IMR-90 (cell line): ENCODE data around the gene PIGC. TPM values are rescaled to one million over a fixed set of nuclear protein-coding genes. Genes with fewer than 3 reads are reported as not detected.

Experiments used
- ATAC-seq: fragments of 200-7000 bp; cut with Tn5 transposase; 2 replicates; pipeline ENCODE4 v1.9.1; 2020; ENCODE audit warnings: low read depth, mild to moderate bottlenecking, moderate library complexity
- BruUV-seq: library from RNA; stranded (reverse); fragments of 400-500 nt; replicated peaks from 2 replicates; lab custom pipeline; 2021; lab: Mats Ljungman, UMichigan
- CTCF ChIA-PET: fragments of 300-600 bp; formaldehyde crosslinking; extraction: SDS; loops from one replicate; lab custom pipeline; 2021; ENCODE audit warnings: antibody characterized with exemption; lab: Yijun Ruan, JAX
- POLR2A ChIA-PET: fragments of 300-600 bp; sonication (Branson Sonifier 250); formaldehyde crosslinking; loops from one replicate; lab custom pipeline; 2022; ENCODE audit warnings: antibody characterized with exemption; ENCODE audit not compliant: unreplicated experiment; lab: Charles Lee
- DNase-seq: peaks from one replicate; pipeline ENCODE4 v3.0.0; 2013
- H2AFZ ChIP-seq: replicated peaks from 2 replicates; pipeline ENCODE3; 2013; ENCODE audit warnings: low read length, mild to moderate bottlenecking; ENCODE audit not compliant: poor library complexity
- H2AK5ac ChIP-seq: 2 replicates; pipeline ENCODE4 v1.6.1; 2013; ENCODE audit warnings: low read depth, low read length, inconsistent platforms
- H2AK9ac ChIP-seq: replicated peaks from 2 replicates; pipeline ENCODE3; 2013; ENCODE audit warnings: mild to moderate bottlenecking, low read depth, low read length, moderate library complexity; ENCODE audit not compliant: poor library complexity
- H2BK120ac ChIP-seq: 2 replicates; pipeline ENCODE4 v1.6.1; 2013; ENCODE audit warnings: low read depth, low read length, inconsistent platforms
- H2BK15ac ChIP-seq: 3 replicates; pipeline ENCODE4 v1.6.1; 2013; ENCODE audit warnings: low read depth, low read length, inconsistent platforms
- H2BK20ac ChIP-seq: 2 replicates; pipeline ENCODE4 v1.6.1; 2013; ENCODE audit warnings: low read depth, mild to moderate bottlenecking, inconsistent platforms, low read length, moderate library complexity
- H2BK5ac ChIP-seq: 2 replicates; pipeline ENCODE4 v1.6.1; 2013; ENCODE audit warnings: mild to moderate bottlenecking, low read depth, low read length, inconsistent platforms; ENCODE audit not compliant: poor library complexity, severe bottlenecking
- H3K14ac ChIP-seq: replicated peaks from 2 replicates; pipeline ENCODE4 v1.6.1; 2013; ENCODE audit warnings: low read depth, low read length, inconsistent platforms
- H3K18ac ChIP-seq: 2 replicates; pipeline ENCODE4 v1.6.1; 2013; ENCODE audit warnings: low read depth, low read length, control low read depth
- H3K23ac ChIP-seq: 2 replicates; pipeline ENCODE4 v1.6.1; 2013; ENCODE audit warnings: low read depth, low read length, inconsistent platforms
- H3K27ac ChIP-seq: 2 replicates; pipeline ENCODE4 v1.5.1; 2013; ENCODE audit warnings: mild to moderate bottlenecking, control low read depth, low read length; ENCODE audit not compliant: insufficient read depth
- H3K27me3 ChIP-seq: 2 replicates; pipeline ENCODE4 v1.6.1; 2013; ENCODE audit warnings: low read length; ENCODE audit not compliant: control insufficient read depth, insufficient read depth
- H3K36me3 ChIP-seq: 2 replicates; pipeline ENCODE4 v1.6.1; 2013; ENCODE audit warnings: low read length, mixed read lengths; ENCODE audit not compliant: control insufficient read depth, insufficient read depth
- H3K4ac ChIP-seq: 2 replicates; pipeline ENCODE4 v1.6.1; 2013; ENCODE audit warnings: low read depth, low read length, inconsistent platforms
- H3K4me1 ChIP-seq: 2 replicates; pipeline ENCODE4 v1.6.1; 2013; ENCODE audit warnings: low read length, mixed read lengths; ENCODE audit not compliant: control insufficient read depth, insufficient read depth
- H3K4me2 ChIP-seq: 2 replicates; pipeline ENCODE4 v1.6.1; 2013; ENCODE audit warnings: low read depth, mild to moderate bottlenecking, control low read depth, low read length, moderate library complexity
- H3K4me3 ChIP-seq: 2 replicates; pipeline ENCODE4 v1.5.1; 2013; ENCODE audit warnings: low read depth, mild to moderate bottlenecking, control low read depth, low read length, moderate library complexity; ENCODE audit not compliant: insufficient read depth
- H3K56ac ChIP-seq: 2 replicates; pipeline ENCODE4 v1.6.1; 2013; ENCODE audit warnings: low read length, inconsistent platforms; ENCODE audit not compliant: insufficient read depth; ENCODE audit errors: extremely low read depth
- H3K79me1 ChIP-seq, 2 experiments: 2 replicates each; pipeline ENCODE4 v1.6.1; 2013; ENCODE audit warnings: low read length in 2 of 2, inconsistent platforms in 1 of 2, low read depth in 1 of 2
- H3K9ac ChIP-seq: 2 replicates; pipeline ENCODE4 v1.6.1; 2013; ENCODE audit warnings: low read depth, low read length, control low read depth
- H3K9me1 ChIP-seq: 2 replicates; pipeline ENCODE4 v1.6.1; 2013; ENCODE audit warnings: low read length, inconsistent platforms; ENCODE audit not compliant: insufficient read depth
- H3K9me3 ChIP-seq: 2 replicates; pipeline ENCODE4 v1.6.1; 2013; ENCODE audit warnings: low read length; ENCODE audit not compliant: control insufficient read depth, insufficient read depth
- H4K20me1 ChIP-seq: 2 replicates; pipeline ENCODE4 v1.6.1; 2013; ENCODE audit warnings: low read length, inconsistent platforms; ENCODE audit not compliant: insufficient read depth
- H4K5ac ChIP-seq: 2 replicates; pipeline ENCODE4 v1.6.1; 2013; ENCODE audit warnings: mild to moderate bottlenecking, low read depth, low read length, control low read depth
- H4K8ac ChIP-seq, 2 experiments: 2 replicates each; pipeline ENCODE4 v1.6.1; 2013; ENCODE audit warnings: low read depth in 2 of 2, low read length in 2 of 2, control low read depth in 1 of 2, inconsistent platforms in 1 of 2
- H4K91ac ChIP-seq: 2 replicates; pipeline ENCODE4 v1.6.1; 2013; ENCODE audit warnings: low read depth, low read length, inconsistent platforms; ENCODE audit not compliant: insufficient read depth
- BHLHE40 ChIP-seq: fragments of 150-350 bp; IDR thresholded peaks from 2 replicates; pipeline ENCODE4 v1.6.1; 2016; ENCODE audit warnings: mild to moderate bottlenecking, low read depth, low read length
- CEBPB ChIP-seq: IDR thresholded peaks from 2 replicates; pipeline ENCODE4 v1.6.1; 2012; ENCODE audit warnings: low read depth, low read length, improper control_type of control experiment
- CHD1 ChIP-seq: IDR thresholded peaks from 2 replicates; pipeline ENCODE4 v1.6.1; 2012; ENCODE audit warnings: low read depth, low read length, improper control_type of control experiment
- FOS ChIP-seq: fragments of 150-350 bp; IDR thresholded peaks from 2 replicates; pipeline ENCODE4 v1.6.1; 2016; ENCODE audit warnings: low read depth, low read length
- MAFK ChIP-seq: IDR thresholded peaks from 2 replicates; pipeline ENCODE4 v1.6.1; 2012; ENCODE audit warnings: low read depth, low read length, improper control_type of control experiment
- MAZ ChIP-seq: IDR thresholded peaks from 2 replicates; pipeline ENCODE4 v1.6.1; 2012; ENCODE audit warnings: low read depth, mild to moderate bottlenecking, low read length, improper control_type of control experiment, moderate library complexity, borderline replicate concordance
- MXI1 ChIP-seq: IDR thresholded peaks from 2 replicates; pipeline ENCODE4 v1.6.1; 2012; ENCODE audit warnings: low read depth, mild to moderate bottlenecking, low read length, moderate library complexity, borderline replicate concordance
- NFE2L2 ChIP-seq: fragments of 150-350 bp; IDR thresholded peaks from 2 replicates; pipeline ENCODE4 v1.6.1; 2016; ENCODE audit warnings: low read depth, mild to moderate bottlenecking, low read length
- POLR2A ChIP-seq: IDR thresholded peaks from 2 replicates; pipeline ENCODE4 v1.6.1; 2012; ENCODE audit warnings: mild to moderate bottlenecking, low read depth, low read length
- RAD21 ChIP-seq: IDR thresholded peaks from 2 replicates; pipeline ENCODE4 v1.6.1; 2012; ENCODE audit warnings: low read length, improper control_type of control experiment
- RCOR1 ChIP-seq: IDR thresholded peaks from 2 replicates; pipeline ENCODE4 v1.6.1; 2012; ENCODE audit warnings: mild to moderate bottlenecking, low read length, improper control_type of control experiment; ENCODE audit not compliant: insufficient replicate concordance
- RFX5 ChIP-seq: IDR thresholded peaks from 2 replicates; pipeline ENCODE4 v1.8.0; 2012; ENCODE audit warnings: low read depth, mild to moderate bottlenecking, low read length, moderate library complexity
- SMC3 ChIP-seq: fragments of 150-350 bp; IDR thresholded peaks from 2 replicates; pipeline ENCODE4 v1.6.1; 2016; ENCODE audit warnings: low read depth, mild to moderate bottlenecking, antibody characterized with exemption, low read length, moderate library complexity
- WGBS, 2 experiments: methylation state at CpG; one replicate each; pipeline versions ENCODE4 v1.1.5 to v1.1.7; 2013; ENCODE audit warnings: missing lambda C conversion rate in 2 of 2; ENCODE audit not compliant: insufficient read length in 1 of 2; ENCODE audit errors: extremely low coverage in 2 of 2; 5-methylcytosine and 5-hydroxymethylcytosine counted together
- dilution Hi-C: fragments of 300-500 bp; cut with HindIII; formaldehyde crosslinking; loops from one replicate; pipeline ENCODE4 v1.14.3; 2018; ENCODE audit warnings: low sequenced_read_pairs; ENCODE audit not compliant: unreplicated experiment
- in situ Hi-C: fragments of 300-500 bp; cut with MboI; formaldehyde crosslinking; loops from 3 replicates; pipeline ENCODE4 v1.14.3; 2019; ENCODE audit warnings: low sequenced_read_pairs, inconsistent platforms, mixed read lengths
- intact Hi-C: fragments of 100-400 bp; cut with micrococcal nuclease; formaldehyde crosslinking; loops from 2 replicates; pipeline ENCODE4 v1.10.0; 2022
- polyA plus RNA-seq, 3 experiments: library from polyadenylated mRNA; depleted of rRNA; stranded (reverse); fragments of >200 nt; gene quantifications; 2 replicates each; pipeline ENCODE4 v1.2.3, GENCODE V29; 2012; ENCODE audit warnings: low replicate concordance in 1 of 3
- total RNA-seq: library from RNA; depleted of rRNA; stranded (reverse); fragments of >200 nt; gene quantifications from 2 replicates; pipeline ENCODE4 v1.2.3, GENCODE V29; 2012
- TF ChIP-seq, protein P1 (sequence below): fragments of 150-350 bp; IDR thresholded peaks from 2 replicates; pipeline ENCODE4 v1.6.1; 2017; ENCODE audit warnings: mild to moderate bottlenecking, antibody characterized with exemption, low read length, low read depth
- TF ChIP-seq, protein P2 (sequence below): conservative IDR thresholded peaks from 2 replicates; pipeline ENCODE4 v1.5.1; 2012; ENCODE audit warnings: mild to moderate bottlenecking, low read depth, low read length, improper control_type of control experiment
- TF ChIP-seq, protein P3 (sequence below): fragments of 150-350 bp; IDR thresholded peaks from 2 replicates; pipeline ENCODE4 v1.6.1; 2016; ENCODE audit warnings: low read depth, mild to moderate bottlenecking, low read length, moderate library complexity, borderline replicate concordance

The PIGC gene
- total and polyA plus RNA-seq, 2 of the 4 experiments (the other 2 are of a cell fraction) = 14.9 to 15.8 TPM

DNA sequence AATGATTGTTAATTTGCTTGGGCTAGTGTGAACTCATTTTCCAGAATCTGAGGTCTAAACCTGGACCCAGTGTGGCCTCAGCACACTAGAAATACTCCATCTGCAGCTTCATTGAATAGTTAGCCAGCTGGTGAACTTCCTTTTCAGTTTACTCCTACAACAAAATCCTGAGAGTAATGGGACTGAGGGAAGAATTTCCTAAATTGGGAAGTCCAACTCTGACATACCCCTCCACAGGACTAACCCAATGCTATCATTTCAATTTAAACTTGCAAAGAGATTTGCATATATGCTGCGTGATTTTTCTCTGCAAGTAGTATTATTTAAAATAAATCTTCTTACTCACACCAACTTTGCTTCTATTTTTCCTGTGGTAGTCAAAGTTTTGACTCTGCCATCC is 27.8 kb upstream of the PIGC start:
- Histone ChIP-seq H4K5ac (no peak overlapping the region), H3K27ac (no peak overlapping the region), H3K4me2 (no peak overlapping the region), H3K9me3 (no peaks in the 10 kb centered on the region), H3K4ac (no peak overlapping the region), H3K79me1 (no peaks in the 10 kb centered on the region), H4K91ac (no peak overlapping the region), H3K23ac (no peak overlapping the region), H2BK5ac (no peak overlapping the region), H2BK15ac (no peak overlapping the region), H3K56ac (no peak overlapping the region), H2AFZ (no peak overlapping the region), H3K9ac (no peak overlapping the region), H3K4me1 (peaks cover 2% of the 10 kb centered on the region; the same call in 1 of the 2 replicates), H3K18ac (no peak overlapping the region), H3K14ac (no peak overlapping the region), H2AK5ac (no peak overlapping the region), H4K8ac (no peak overlapping the region), H3K27me3 (peaks cover 14% of the 10 kb centered on the region), H2BK120ac (no peak overlapping the region), H3K4me3 (no peak overlapping the region), H2BK20ac (no peak overlapping the region), H3K9me1 (no peaks in the 10 kb centered on the region; the same call in 1 of the 2 replicates), H4K20me1 (no peaks in the 10 kb centered on the region), H2AK9ac (no peak overlapping the region), H3K36me3 (no peaks in the 10 kb centered on the region)
- ATAC-seq = no peak
- BruUV-seq = no TSS peak
- no CpG with 5 or more reads among the region's 1 CpG for WGBS, 2 experiments
- POLR2A ChIA-PET = no interaction called here
- TF ChIP-seq POLR2A (no peak), MXI1 (no peak), MAZ (no peak), NFE2L2 (no peak), RAD21 (no peak), RCOR1 (no peak), BHLHE40 (no peak), FOS (no peak), CHD1 (no peak), CEBPB (no peak), SMC3 (no peak), RFX5 (no peak), MAFK (no peak)
- TF ChIP-seq, protein P1, sequence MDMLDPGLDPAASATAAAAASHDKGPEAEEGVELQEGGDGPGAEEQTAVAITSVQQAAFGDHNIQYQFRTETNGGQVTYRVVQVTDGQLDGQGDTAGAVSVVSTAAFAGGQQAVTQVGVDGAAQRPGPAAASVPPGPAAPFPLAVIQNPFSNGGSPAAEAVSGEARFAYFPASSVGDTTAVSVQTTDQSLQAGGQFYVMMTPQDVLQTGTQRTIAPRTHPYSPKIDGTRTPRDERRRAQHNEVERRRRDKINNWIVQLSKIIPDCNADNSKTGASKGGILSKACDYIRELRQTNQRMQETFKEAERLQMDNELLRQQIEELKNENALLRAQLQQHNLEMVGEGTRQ = no peak
- TF ChIP-seq, protein P2, sequence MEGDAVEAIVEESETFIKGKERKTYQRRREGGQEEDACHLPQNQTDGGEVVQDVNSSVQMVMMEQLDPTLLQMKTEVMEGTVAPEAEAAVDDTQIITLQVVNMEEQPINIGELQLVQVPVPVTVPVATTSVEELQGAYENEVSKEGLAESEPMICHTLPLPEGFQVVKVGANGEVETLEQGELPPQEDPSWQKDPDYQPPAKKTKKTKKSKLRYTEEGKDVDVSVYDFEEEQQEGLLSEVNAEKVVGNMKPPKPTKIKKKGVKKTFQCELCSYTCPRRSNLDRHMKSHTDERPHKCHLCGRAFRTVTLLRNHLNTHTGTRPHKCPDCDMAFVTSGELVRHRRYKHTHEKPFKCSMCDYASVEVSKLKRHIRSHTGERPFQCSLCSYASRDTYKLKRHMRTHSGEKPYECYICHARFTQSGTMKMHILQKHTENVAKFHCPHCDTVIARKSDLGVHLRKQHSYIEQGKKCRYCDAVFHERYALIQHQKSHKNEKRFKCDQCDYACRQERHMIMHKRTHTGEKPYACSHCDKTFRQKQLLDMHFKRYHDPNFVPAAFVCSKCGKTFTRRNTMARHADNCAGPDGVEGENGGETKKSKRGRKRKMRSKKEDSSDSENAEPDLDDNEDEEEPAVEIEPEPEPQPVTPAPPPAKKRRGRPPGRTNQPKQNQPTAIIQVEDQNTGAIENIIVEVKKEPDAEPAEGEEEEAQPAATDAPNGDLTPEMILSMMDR = no peak
- TF ChIP-seq, protein P3, sequence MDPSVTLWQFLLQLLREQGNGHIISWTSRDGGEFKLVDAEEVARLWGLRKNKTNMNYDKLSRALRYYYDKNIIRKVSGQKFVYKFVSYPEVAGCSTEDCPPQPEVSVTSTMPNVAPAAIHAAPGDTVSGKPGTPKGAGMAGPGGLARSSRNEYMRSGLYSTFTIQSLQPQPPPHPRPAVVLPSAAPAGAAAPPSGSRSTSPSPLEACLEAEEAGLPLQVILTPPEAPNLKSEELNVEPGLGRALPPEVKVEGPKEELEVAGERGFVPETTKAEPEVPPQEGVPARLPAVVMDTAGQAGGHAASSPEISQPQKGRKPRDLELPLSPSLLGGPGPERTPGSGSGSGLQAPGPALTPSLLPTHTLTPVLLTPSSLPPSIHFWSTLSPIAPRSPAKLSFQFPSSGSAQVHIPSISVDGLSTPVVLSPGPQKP = no peak
- no peak for DNase-seq
- in situ Hi-C loops (no loop called here), dilution Hi-C loops (no loop called here), intact Hi-C loops (no loop called here)
- CTCF ChIA-PET = no interaction called here
